Brain microvascular endothelial cell (primary cell): ENCODE data around the gene ALG2.

ENCODE experiments used
- DNase-seq: peaks from one replicate; pipeline ENCODE4 v3.0.0-alpha.2; 2020
- H3K27ac ChIP-seq: fragments of 250-450 bp; sonication (Bioruptor Pico); 2 replicates; pipeline ENCODE4 v1.5.1; 2020; ENCODE audit warnings: mild to moderate bottlenecking, moderate library complexity
- H3K27me3 ChIP-seq: fragments of 250-450 bp; sonication (Bioruptor Pico); replicated peaks from 2 replicates; pipeline ENCODE4 v1.5.1; 2020; ENCODE audit warnings: mild to moderate bottlenecking
- H3K36me3 ChIP-seq: fragments of 250-450 bp; sonication (Bioruptor Pico); replicated peaks from 2 replicates; pipeline ENCODE4 v1.5.1; 2020; ENCODE audit warnings: mild to moderate bottlenecking
- H3K4me3 ChIP-seq: 2 replicates; pipeline ENCODE4 v1.5.1; 2011; ENCODE audit warnings: low read depth, mild to moderate bottlenecking, control low read depth, low read length, moderate library complexity
- CTCF ChIP-seq: IDR thresholded peaks from 2 replicates; pipeline ENCODE4 v1.5.1; 2011; ENCODE audit warnings: low read depth, mild to moderate bottlenecking, moderate library complexity, low read length, control low read depth, inconsistent platforms; ENCODE audit errors: missing control alignments
- in situ Hi-C: cut with HindIII; loops from 2 replicates; pipeline ENCODE4 v1.10.0; 2017; ENCODE audit warnings: low sequenced_read_pairs, low pct_ligation_motif_present

The ALG2 gene

DNA sequence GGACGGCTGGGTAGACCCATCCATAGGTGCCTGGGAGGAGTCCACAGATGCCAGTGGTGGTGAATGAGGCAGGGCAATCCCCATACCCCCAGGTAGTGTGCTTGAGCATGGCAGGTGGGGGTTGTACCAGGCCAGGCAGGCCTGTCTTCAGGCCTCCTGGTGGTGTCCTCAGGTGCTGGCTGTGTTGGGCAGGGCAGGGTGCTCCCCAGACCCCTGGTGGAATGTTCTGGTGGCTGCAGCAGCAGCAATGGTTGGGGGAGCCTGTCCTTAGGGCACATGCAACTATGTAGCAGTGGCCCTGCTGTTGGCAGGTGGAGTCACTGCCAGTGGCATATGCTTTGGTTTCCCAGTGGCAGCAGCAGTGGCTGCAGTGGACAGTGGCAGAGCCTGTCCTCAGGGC lies 10.0 kb downstream of the ALG2 start:
- no peak overlapping the region for H3K4me3 ChIP-seq
- in situ Hi-C loops = no loop called here
- peaks cover 3% of the 10 kb centered on the region for H3K36me3 ChIP-seq
- TF ChIP-seq CTCF = peak; percentile 23
- H3K27ac ChIP-seq = no peak overlapping the region
- no peak for DNase-seq
- no peaks in the 10 kb centered on the region for H3K27me3 ChIP-seq

- in situ Hi-C loops = no loop called here
- no peak overlapping the region for H3K27ac ChIP-seq
- no peaks in the 10 kb centered on the region for H3K27me3 ChIP-seq
- DNase-seq = no peak
- TF ChIP-seq CTCF = no peak
- no peak overlapping the region for H3K4me3 ChIP-seq
- H3K36me3 ChIP-seq = peaks cover 2% of the 10 kb centered on the region
Measured at GRCh38 chr9:99210572-99210971, 11.2 kb downstream of the ALG2 start.

- H3K36me3 ChIP-seq = no peaks in the 10 kb centered on the region
- TF ChIP-seq CTCF = no peak
Measured at GRCh38 chr9:99201603-99202002, 20.1 kb downstream of the ALG2 start.

DNA sequence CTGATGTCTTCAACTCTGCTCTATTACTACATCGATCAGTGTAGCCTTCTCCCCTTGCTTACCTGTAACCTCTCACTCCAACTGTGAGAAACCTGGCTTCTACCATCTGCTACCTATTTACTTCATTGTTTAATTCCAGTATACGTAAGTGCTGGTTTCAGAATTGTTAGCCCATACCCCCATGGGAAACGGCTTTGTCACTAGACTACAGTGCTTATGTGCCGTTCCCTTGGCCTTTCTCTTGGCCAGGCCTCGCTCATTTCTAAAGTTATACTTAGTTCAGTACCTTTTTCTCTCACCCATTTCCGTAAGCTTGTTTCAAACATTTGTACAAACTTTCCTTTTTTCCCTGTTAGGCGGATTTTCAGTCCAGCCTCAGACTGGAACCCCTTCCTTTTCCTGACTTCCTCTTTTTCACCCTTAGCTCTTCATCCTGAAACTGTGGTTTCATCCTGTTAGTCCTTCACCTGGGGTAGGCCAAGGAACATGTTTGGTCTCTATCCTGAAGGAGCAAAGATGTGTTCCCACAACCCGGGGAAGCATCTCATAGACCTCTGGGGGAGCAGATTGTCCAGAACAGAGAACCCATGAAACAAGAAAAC lies 21.7 kb downstream of the ALG2 start:
- TF ChIP-seq CTCF = no peak
- no peaks in the 10 kb centered on the region for H3K27me3 ChIP-seq
- in situ Hi-C loops = no loop called here
- no peaks in the 10 kb centered on the region for H3K36me3 ChIP-seq
- no peak overlapping the region for H3K4me3 ChIP-seq
- DNase-seq = no peak
- no peak overlapping the region for H3K27ac ChIP-seq

More at GRCh38 chr9:99201603-99202002, 20.1 kb downstream of the ALG2 start:
- Histone ChIP-seq H3K27ac (no peak overlapping the region), H3K4me3 (no peak overlapping the region), H3K27me3 (no peaks in the 10 kb centered on the region)
- in situ Hi-C loops = no loop called here
- DNase-seq = no peak

DNA sequence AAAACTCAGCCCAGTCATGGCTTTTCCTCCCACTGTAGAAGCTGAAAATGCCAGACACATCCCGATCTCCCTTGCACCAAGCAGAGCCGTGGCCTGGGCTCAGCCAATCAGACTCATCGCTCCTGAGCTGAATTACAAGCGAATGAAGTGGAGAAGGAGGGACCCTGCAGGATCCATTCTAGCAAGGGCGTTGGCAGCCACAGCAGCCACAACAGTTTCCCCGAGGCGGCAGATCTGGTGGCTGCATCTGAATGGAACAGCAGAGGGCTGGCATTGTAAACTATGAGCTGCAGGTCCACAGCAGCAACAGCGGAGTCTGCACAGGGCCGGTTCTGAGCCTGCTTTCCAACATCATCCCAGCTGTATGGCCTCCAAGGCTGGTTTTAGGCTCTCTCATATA lies 23.8 kb downstream of the ALG2 start:
- in situ Hi-C loops = no loop called here
- DNase-seq = no peak

More for the DNA sequence above, 23.8 kb downstream of the ALG2 start:
- H3K4me3 ChIP-seq = no peak overlapping the region
- H3K27me3 ChIP-seq = no peaks in the 10 kb centered on the region
- H3K36me3 ChIP-seq = no peaks in the 10 kb centered on the region
- no peak for TF ChIP-seq CTCF
- H3K27ac ChIP-seq = no peak overlapping the region
